Activated naive CD4-positive, alpha-beta T cell treated with Interleukin-2 at 50 U/mL for 16 hours (primary cell): ENCODE data around the gene CDC42EP2.
"Not testable (repeated sequence)": the region's sequence is repeated elsewhere in the genome, so short reads cannot be mapped to it uniquely, and the experiment has no call there.

ENCODE experiments used
- DNase-seq: peaks from one replicate; pipeline ENCODE4 v3.0.0-alpha.2; 2020

The CDC42EP2 gene

GRCh38 chr11:65321076-65321475 is 6.4 kb downstream of the CDC42EP2 start:
- DNase-seq, result no peak

GRCh38 chr11:65321828-65322485 is 7.3 kb downstream of the CDC42EP2 start:
- DNase-seq, result no peak

GRCh38 chr11:65323813-65324212 is 9.1 kb downstream of the CDC42EP2 start:
- DNase-seq, result no peak

- no peak for DNase-seq
These were observed 10.8 kb downstream of the CDC42EP2 start for GRCh38 chr11:65325435-65325834.

GRCh38 chr11:65327021-65327420 is 12.4 kb downstream of the CDC42EP2 start:
- DNase-seq, result no peak

GRCh38 chr11:65329478-65329877 is 14.8 kb downstream of the CDC42EP2 start:
- no peak for DNase-seq

GRCh38 chr11:65329944-65330403 is 15.3 kb downstream of the CDC42EP2 start:
- DNase-seq, result peak; percentile 82

- DNase-seq, result no peak
These were observed 15.9 kb downstream of the CDC42EP2 start for GRCh38 chr11:65330544-65330943.

GRCh38 chr11:65332591-65332990 is 17.9 kb downstream of the CDC42EP2 start:
- DNase-seq, result not testable (repeated sequence)

- no peak for DNase-seq
These were observed 20.1 kb downstream of the CDC42EP2 start for GRCh38 chr11:65334696-65335295.

- DNase-seq, result no peak
These were observed 24.0 kb downstream of the CDC42EP2 start for GRCh38 chr11:65338676-65339075.

- DNase-seq, result no peak
These were observed 25.6 kb downstream of the CDC42EP2 start for GRCh38 chr11:65340226-65340625.

- DNase-seq, result no peak
These were observed 27.2 kb downstream of the CDC42EP2 start for GRCh38 chr11:65341856-65342255.

- DNase-seq, result no peak
These were observed 36.8 kb downstream of the CDC42EP2 start for GRCh38 chr11:65351511-65351910.

- DNase-seq, result no peak
These were observed 38.1 kb downstream of the CDC42EP2 start for GRCh38 chr11:65352783-65353182.

GRCh38 chr11:65353376-65353775 is 38.7 kb downstream of the CDC42EP2 start:
- no peak for DNase-seq

GRCh38 chr11:65353900-65354264 is 39.2 kb downstream of the CDC42EP2 start:
- DNase-seq, result no peak

- DNase-seq, result peak; percentile 98
These were observed 39.8 kb downstream of the CDC42EP2 start, which contains the start of gene TIGD3 for GRCh38 chr11:65354265-65355012. TSS of gene TIGD3 (plus strand) at chr11:65354751. CDS start at chr11:65355809, 1,058 bp downstream.

GRCh38 chr11:65355013-65355775 is 40.5 kb downstream of the CDC42EP2 start:
- peak; percentile 61 for DNase-seq

GRCh38 chr11:65355776-65356393 is 41.2 kb downstream of the CDC42EP2 start:
- no peak for DNase-seq

GRCh38 chr11:65356394-65356972 is 41.8 kb downstream of the CDC42EP2 start:
- no peak for DNase-seq

GRCh38 chr11:65357856-65358356 is 43.2 kb downstream of the CDC42EP2 start:
- no peak for DNase-seq
